DMS153 treated with DMSO at 0.1 percent for 48 hours (cell line): Measurements from ENCODE around the gene NUP205.
"Not testable (repeated sequence)": the region's sequence is repeated elsewhere in the genome, so short reads cannot be mapped to it uniquely, and the experiment has no call there.

Experiments used
- DNase-seq: peaks from one replicate; lab custom pipeline; 2025; ENCODE audit not compliant: unreplicated experiment; lab: John Stamatoyannopoulos, UW

Gene NUP205

DNA sequence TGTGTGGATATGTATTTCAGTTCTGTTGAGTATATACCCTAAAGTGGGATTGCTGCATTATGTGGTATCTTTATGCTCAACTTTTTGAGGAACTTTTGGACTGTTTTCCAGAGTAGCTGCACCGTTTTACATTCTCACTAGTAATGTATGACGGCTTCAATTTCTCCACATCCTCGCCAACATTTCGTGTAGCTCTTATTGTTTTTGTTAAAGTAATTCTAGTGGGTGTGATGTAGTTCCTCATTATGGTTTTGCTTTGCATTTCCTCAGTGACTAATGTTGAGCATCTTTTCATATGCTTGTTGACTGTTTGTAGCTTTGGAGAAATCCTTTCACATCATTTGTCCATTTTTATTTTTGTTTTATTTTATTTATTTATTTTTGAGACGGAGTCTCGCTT, 109.1 kb downstream of the NUP205 start:
- no peak for DNase-seq

DNA sequence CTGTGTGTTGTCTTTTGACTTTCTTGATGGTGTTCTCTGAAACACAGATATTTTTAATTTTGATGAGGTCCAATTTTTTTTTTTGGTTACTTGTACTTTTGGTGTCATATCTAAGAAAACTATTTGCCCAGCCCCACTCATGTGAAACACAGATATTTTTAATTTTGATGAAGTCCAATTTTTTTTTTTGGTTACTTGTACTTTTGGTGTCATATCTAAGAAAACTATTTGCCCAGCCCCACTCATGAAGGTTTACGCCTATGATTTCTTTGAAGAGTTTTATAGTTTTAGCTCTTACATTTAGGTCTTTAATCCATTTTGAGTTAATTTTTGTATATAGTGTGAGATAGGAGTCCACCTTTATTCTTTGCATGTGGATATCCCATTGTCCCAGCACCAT, 109.9 kb downstream of the NUP205 start:
- not testable (repeated sequence) for DNase-seq

DNA sequence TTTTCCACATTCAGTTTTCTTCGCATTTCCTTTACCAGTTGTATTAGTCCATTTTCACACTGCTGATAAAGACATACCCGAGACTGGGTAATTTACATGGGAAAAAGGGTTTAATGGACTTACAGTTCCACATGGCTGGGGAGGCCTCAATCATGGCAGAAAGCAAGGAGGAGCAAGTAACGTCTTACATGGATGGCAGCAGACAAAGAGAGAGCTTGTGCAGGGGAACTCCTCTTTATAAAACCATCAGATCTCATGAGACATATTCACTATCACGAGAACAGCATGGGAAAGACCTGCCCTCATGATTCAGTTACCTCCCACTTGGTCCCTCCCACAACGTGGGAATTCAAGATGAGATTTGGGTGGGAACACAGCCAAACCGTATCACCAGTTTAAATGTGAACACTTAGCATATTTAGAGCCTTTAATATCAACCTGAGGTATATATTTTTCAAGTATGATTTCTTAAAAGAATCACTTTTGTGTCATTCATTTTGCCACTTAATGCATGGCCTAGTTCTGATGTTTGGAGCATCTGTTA, 111.2 kb downstream of the NUP205 start:
- DNase-seq: not testable (repeated sequence)

DNA sequence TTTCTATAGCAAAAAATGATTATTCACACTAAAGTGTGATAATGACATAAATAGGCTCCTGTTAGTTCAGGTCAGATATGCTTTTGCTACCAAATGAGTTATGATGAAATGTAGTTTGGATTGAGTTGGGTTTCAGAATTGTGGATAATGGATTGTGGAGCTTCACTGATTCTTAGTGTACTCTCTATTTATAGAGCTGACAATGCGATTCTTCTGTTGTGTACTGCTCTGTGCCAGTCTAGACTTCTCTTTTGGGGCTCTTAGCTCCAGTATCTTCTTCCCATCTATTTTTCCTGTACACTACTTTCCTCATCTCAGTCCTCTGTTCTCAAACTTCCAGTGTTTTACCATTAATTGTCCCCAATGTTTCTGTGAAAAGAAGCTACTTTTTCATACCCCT, 112.1 kb downstream of the NUP205 start:
- no peak for DNase-seq

DNA sequence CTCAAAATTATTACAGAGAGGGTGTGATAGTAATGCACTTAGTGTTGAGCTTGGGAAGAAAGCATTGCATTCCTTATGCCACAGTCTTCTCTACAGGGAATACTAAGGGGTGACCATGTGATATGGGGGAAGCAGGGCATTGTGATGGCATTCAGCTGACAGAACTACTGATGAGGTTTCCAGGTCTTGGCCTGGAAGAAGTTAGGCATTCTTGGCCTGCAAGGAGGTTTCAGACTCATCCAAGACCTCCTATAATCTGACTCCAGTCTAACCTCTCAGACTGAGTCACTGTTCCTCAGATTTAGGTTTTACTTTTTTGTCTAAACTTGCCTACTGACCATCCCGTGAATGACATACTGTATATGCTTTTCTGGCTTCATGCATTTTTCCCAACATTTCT, 112.5 kb downstream of the NUP205 start:
- DNase-seq: no peak

DNA sequence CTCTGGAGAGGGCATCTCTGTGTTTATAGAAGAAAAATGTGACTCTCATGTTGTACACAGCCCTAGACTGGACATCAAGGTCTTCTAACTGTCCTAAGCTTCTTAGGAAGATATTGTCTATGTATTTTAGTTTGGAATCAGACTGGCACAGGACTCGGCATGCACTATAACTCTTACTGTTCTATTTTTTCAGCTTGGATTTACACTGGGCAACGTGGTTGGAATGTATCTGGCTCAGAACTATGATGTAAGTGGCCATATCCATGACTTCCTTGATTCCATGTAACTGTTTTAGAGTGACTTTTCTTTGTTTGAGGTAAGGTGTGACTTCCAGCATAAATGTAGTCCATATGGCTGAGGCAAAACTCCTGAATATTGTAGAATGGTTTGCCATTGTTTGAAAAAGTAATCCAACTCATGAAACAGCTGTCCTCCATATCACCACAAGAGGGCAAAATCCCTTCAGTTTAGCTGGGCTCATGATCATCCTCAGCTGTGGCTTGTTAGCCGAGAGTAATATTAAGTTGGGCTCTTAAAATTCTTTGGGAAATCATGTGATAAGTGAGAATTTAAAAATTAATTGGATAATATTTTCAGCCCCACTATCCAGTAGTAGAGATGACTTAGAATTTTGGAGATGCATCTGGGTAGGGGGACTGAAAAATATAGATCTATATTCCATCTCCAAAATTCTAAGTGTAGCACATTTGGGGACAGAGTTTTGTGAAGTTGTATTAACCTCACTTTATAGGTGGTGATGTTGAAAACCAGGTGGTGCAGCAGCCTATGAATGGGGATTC, 115.0 kb downstream of the NUP205 start:
- DNase-seq: peak; percentile 41

DNA sequence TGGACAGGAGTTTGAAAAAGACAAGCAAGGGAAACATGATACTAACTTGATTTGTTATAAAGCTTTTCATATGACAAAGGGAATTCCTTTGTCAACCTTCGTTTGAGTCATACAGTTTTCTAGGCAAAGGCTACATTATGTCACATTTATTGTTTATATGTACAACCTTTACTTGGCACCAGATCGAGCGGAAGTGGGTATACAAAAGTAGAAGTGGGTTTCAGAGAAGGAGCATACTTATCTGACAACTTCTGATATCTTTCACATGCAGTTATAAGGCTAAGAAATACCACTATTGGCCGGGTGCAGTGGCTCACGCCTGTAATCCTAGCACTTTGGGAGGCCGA, 115.6 kb downstream of the NUP205 start:
- DNase-seq: no peak

DNA sequence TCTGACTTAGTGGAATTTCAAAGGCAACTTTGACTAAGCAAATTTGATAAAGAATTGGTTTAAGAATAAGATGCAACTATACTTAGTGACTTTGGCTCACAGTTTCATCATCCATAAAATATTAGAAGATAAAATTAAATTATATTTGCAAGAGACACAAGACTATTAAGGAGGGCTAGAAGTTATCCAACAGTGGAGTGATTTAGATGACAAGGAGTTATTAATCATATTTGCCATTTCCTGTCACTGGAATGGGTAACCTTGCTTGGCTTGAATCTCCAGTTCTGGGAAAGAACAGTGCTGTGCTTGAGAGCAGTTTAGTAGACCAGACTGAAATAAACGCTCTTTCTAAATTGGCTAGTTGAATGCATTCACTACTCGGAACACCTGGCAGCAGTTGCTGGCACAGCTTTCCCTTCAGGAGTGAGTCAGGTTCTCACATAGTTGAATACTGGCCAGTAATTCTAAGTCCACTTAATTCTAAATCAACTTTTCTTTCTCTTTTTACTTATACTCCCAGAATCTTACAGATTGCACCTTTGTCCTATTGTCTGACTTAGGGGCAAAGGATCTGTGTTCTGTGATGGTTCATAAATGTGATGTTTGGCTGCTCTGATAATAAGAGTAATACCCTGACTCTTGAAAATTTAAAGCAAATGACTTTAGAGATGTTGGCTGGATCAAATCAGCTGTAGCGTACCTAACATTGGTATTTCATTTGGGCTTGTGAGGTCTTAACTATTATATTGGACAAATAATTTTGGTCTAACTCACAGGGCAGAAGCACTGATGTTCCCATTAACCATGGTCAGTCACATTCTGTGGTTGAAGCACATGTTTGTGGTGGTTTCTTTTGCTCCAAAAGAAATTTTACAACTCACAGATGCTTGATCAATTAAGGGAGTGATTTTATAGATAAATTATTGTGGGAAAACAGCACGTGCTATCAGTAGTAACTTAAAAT, 121.2 kb downstream of the NUP205 start:
- no peak for DNase-seq

DNA sequence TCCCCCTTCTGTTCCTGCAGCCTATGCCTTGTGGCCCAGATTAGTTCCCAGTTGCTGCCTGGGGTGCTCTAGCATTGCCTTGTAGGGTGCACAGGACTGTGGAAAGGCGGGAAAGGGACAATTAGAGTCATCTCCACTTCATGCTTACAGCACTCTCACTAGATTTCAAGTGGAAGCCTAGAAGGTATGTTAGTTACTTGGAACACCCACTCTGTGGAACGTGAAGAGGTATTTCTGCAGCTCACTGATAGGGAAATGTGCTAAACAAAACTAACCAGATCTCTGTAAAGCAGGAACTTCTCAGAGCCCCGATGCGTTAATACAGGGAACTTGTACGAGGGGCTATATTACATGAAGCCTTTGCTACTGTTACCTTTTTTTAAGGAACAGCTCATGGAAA, 124.0 kb downstream of the NUP205 start:
- no peak for DNase-seq

DNA sequence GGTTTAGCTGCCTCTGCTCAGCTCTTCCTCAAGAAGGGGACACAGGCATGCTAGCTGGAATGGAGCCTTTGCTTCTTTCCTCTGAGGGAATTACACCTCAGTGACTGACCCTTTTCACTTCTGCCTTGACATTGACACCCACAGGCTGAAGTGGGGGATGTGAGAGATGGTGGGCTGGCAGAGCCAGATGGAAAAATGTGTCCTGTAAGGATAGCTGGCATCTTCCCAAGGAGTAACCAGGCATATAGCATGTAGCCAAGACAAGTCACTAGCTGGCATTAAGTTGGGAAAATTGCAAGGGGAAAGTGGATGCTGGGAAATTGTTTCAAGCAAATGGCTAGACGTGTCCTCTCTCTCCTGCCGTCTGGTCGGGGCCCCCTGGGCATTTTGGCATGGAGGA, 124.5 kb downstream of the NUP205 start:
- no peak for DNase-seq

DNA sequence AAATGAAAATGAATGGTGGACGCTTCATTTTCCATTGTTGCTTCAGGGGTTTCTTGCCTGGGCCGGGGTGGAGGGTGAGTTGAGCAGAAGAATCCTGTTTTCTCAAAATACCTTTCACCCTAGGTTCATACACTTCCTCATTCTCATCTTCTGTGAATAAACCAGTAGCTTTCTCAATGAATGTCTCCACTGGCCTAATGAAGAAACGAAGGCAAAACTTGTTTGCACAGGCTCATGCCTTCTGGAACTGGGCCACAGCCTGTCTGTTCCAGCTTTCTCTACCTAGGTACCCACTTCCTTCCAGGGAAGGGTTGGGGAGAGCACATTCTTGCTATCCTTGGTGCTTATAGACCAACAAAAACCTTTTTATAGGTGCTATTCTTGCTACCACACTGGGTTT, 125.9 kb downstream of the NUP205 start:
- no peak for DNase-seq

DNA sequence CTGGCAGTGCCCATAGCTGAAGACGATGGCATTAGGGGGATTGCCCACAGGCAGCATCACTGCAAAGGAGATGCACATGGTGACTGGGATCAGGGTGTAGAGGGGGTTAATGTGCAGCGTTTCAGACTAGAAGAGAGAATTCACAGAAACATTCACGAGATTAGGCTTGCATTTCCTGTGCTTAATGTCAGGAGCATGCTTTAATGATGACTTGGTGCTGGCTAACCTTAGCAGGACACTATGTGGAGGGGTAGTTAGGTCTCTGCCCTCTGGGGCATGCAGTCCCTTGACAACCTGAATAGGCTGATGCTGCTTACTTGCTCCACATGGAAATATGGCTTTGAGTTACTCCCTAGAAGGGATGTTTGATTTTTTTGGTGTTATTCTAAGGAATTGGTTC, 126.4 kb downstream of the NUP205 start:
- no peak for DNase-seq

DNA sequence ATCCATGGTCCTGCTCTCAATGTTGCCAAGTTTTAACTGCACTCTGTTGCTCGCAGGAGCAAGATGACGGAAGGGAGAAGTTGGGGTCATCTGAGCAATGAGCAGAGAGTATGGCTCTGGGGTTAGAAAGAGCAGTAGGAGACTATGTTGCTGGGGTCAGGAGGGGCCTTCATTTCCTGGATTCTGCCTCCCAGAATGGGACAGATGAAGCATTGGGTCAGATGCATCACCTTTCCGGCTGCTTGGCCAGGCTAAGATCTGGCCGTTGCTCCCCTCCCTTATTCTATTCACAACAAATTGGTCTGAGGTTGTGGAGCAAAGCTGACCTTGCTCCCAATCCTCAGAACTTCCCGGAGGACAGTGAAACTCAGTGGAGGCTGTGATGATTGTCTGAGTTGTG, 127.0 kb downstream of the NUP205 start:
- no peak for DNase-seq

DNA sequence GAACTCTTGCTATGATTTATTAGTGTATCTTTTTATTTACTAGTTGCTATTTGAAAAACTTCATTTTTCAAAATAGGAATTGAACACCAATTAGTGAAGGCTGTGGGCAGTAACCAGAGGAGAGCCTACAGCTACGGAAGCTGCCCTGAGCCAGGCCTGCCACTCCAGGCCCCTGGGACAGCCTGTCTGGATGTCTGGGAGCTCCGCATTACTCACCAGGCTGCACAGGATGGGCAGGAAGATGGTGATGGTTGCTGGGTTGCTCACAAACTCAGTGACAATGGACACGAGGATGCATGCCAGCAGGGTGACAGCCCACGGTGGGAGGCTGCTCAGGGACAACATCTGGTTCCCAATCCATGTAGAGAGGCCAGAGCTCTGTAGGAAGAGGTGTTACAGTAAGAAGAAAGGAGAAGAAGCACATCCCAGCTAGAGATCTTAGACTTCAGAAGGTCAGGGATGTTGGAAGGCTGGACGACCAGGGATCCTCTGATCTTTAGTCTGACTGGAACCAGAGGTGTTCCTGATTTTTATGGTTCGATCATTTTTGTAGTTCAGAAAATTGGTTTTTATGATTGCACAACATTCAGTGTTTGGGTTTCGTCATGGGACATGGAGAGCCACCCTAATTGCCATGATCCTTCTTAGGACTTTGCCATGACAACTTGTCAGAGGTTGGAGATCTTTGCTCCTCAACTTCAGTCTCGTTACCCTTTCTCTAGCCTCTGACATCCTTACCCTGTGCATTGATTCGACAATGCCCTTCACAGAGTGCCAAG, 127.8 kb downstream of the NUP205 start:
- DNase-seq: no peak

DNA sequence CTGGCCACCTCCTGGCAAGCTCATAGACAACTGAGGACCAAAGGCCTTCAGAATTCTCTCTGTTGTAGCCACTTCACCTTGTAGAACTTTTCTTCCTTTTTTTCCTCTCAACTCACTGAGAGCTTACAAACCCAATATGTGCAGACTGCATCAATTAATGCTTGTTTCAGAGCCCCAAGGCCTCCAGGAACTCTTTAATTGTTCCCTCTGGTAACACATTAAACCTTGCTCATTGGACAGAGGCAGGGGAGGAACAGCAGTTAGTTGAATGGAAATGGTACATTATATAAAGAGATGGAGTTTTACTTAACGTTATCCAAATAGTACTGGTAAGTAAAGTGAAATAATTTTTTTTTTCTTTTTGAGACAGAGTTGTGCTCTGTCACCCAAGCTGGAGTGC, 129.7 kb downstream of the NUP205 start:
- DNase-seq: no peak

DNA sequence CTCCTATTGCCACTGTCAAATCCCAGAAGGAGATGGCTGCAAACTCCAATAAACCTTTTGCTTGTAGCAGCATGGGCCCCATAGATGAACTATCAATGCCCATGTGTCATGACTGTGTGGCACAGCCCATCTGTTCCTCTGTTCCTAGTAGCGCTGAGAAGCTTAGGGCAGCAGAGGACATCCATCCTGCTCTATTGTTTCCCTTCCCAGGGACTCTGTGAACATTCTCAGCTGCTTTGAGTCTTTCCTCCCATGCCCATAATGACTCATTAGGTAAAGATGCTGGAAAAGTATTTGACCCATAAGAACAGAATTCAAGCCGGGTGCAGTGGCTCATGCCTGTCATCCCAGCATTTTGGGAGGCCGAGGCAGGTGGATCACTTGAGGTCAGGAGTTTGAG, 132.8 kb downstream of the NUP205 start:
- DNase-seq: no peak

DNA sequence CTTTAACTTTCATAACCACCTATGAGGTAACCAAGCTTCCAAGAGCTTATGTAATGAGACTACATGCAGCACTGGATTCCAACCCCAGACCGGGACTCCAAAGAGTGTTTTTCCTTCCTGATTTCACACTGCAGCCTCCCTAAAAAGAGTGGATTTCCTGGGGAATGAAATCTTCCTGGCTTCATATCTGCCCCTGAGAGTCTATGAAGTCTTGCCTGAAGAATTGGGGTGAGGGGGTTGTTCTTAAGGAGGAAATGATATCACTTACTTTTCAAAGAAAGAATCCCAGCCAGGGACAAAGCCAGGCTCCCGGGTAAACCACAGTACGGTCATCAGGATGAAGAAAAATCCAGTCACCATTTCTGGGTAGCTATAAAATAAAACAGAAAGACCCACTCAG, 134.3 kb downstream of the NUP205 start:
- no peak for DNase-seq

DNA sequence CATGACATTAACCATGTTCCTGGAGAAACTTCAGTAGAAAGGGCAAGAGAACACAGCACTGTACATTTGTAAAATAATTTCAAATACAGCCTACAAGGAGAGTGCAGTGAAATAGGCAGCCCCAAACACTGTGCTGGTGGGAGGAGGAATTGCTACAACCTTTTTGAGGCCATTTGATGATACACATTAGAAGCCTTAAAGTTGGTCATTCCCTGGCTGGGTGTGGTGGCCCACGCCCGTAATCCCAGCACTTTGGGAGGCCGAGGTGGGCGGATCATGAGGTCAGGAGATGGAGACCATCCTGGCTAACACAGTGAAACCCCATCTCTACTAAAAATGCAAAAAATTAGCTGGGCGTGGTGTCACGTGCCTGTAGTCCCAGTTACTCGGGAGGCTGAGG, 134.9 kb downstream of the NUP205 start:
- DNase-seq: not testable (repeated sequence)

DNA sequence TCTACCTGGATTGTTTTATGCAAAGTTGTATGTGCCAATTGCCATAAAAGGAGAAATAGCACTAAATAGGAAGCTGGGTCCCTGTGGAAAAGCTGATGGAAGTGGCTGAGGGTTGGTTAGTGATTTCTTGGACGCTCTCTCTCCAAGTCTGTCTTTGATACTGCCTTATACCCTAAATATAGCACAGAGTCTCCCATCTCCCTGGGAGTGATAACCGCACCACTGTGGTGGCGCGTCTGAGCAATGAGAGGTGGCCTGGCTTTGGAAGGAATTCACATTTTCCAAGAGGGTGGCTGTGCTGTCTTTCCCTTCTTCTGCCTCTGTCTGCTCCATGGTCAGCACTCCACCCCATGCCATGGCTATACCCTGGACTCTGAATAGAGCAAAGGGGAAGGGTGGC, 135.8 kb downstream of the NUP205 start:
- DNase-seq: no peak

DNA sequence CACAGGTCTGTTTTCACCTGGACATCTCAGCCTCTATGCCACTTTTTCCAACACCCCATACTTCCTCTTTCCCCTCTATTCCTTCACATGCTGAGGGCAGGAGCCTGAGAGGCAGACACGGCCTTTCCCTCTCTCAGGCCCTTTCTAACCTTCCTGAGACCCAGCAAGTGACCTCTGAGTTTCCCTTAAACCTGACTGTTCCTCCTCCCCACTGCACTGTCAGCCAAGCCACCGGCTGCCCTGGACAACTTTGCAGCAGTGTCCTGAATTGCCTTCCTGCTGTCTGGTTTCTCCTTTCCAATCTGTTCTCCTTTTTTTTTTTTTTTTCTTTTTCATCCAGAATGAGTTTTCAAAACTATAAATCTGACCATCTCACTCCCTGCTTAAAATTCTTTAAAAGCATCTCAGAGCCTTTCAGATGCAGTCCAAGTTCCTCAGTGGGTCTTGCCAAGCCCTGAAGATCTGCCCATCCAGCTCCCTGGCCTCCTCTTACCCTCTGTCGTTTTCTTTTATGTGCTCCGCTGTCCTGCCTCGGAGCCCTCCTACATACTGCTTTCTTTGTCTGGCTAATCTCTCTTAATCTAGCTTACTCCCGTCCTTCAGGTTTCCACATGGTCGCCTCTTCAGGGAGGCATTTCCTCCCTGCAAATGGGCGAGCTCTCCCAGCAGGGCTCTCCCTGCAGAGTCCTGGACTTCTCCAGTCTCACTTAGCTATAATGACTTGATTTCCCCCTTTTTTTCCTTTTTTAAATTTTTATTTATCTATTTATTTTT, 139.7 kb downstream of the NUP205 start:
- DNase-seq: no peak
